ENCODE measurements around the gene MYDGF. TPM values are rescaled to one million over a fixed set of nuclear protein-coding genes. Genes with fewer than 3 reads are reported as not detected.

MYDGF gene
- total RNA-seq, 4 donors from 2014 or later, result 17.5 to 43.6 (median 28.3) TPM

DNA sequence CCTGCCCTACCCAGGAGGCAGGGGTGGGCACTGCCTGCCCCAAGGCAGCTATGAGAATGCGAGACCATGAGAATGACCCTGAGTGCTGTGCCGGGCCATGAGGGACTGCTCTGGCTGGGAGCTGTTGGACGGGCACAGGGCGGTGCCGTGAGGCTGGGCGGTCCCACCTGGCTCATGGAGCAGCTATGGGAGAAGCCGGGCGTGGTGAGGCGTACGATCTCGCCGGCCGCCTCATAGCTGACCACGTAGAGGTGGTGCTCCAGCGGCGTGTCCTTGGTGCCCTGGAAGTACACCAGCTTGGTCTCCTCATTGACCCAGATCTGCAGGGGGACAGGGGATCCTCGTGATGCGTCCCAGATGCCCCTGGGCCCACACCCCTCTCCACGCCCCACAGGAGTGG, 19.3 kb upstream of the MYDGF start:
- Histone ChIP-seq H3K27ac (no peak overlapping the region), H3K36me3 (peaks cover 92% of the 10 kb centered on the region), H3K27me3 (no peaks in the 10 kb centered on the region), H3K9me3 (no peaks in the 10 kb centered on the region), H3K4me1 (peaks cover 27% of the 10 kb centered on the region), H3K4me3 (no peak overlapping the region)
- 89% methylated on average over 9 of the region's 19 CpGs for WGBS
- no peak for DNase-seq (ENCODE audit: low spot score in 2 of 2)
- TF ChIP-seq POLR2A (IDR thresholded peaks at IDR 0.05) (no peak), EP300 (IDR thresholded peaks at IDR 0.05) (no peak), POLR2AphosphoS5 (IDR thresholded peaks at IDR 0.05) (no peak)
- TF ChIP-seq, protein P1, sequence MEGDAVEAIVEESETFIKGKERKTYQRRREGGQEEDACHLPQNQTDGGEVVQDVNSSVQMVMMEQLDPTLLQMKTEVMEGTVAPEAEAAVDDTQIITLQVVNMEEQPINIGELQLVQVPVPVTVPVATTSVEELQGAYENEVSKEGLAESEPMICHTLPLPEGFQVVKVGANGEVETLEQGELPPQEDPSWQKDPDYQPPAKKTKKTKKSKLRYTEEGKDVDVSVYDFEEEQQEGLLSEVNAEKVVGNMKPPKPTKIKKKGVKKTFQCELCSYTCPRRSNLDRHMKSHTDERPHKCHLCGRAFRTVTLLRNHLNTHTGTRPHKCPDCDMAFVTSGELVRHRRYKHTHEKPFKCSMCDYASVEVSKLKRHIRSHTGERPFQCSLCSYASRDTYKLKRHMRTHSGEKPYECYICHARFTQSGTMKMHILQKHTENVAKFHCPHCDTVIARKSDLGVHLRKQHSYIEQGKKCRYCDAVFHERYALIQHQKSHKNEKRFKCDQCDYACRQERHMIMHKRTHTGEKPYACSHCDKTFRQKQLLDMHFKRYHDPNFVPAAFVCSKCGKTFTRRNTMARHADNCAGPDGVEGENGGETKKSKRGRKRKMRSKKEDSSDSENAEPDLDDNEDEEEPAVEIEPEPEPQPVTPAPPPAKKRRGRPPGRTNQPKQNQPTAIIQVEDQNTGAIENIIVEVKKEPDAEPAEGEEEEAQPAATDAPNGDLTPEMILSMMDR (IDR thresholded peaks at IDR 0.05), result no peak

DNA sequence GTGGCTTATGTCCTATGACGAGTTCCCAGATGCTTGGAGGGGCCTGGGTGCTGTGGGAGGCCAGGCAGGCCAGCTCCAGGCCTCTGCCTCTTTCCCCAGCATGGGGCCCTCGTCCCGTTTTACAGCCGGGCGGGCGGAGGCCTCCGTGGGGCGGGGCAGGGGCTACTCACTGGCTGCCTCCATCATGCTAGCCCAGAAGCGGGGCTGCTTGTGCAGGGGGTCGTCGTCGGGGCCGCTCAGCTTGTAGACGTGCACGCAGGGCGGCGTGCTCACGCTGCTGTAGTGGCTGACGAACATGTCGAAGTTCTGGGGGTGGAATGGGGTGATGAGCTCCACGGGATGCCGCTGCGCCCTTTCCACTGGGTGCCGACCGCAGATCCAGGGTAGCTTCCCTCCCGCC, 18.4 kb upstream of the MYDGF start:
- WGBS, result 91% methylated on average over 17 of the region's 26 CpGs
- no peak for DNase-seq (ENCODE audit: low spot score in 2 of 2)
- H3K4me1 ChIP-seq, result peaks cover 19% of the 10 kb centered on the region
- H3K9me3 ChIP-seq, result no peaks in the 10 kb centered on the region
- no peaks in the 10 kb centered on the region for H3K27me3 ChIP-seq
- TF ChIP-seq POLR2A (IDR thresholded peaks at IDR 0.05), result no peak
- TF ChIP-seq, protein P1 (IDR thresholded peaks at IDR 0.05), result no peak
- H3K36me3 ChIP-seq, result peaks cover 92% of the 10 kb centered on the region
- no peak overlapping the region for H3K4me3 ChIP-seq
- H3K27ac ChIP-seq, result no peak overlapping the region

DNA sequence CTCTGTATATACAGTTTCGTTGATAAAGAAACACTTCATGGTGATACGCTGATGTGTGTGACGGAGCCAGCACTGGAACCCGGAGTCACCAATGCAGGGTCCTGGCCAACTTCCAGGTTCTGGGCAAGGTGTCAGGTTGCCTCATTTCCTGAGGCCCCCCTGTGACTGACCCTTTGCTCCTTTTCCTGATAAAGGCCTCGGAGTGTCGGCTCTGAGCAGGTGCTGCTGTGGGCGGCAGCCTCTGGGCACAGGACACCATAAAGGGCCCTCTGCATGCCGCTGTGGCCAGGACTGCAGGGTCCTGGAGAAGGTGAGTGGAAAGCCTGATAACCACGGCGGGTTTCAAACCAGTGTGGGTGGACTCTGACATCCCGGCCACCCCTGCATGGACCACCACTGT, 17.3 kb upstream of the MYDGF start:
- Histone ChIP-seq H3K27ac (no peak overlapping the region), H3K4me1 (peaks cover 7% of the 10 kb centered on the region), H3K4me3 (no peak overlapping the region), H3K36me3 (peaks cover 92% of the 10 kb centered on the region), H3K27me3 (no peaks in the 10 kb centered on the region), H3K9me3 (no peaks in the 10 kb centered on the region)
- no peak for DNase-seq (ENCODE audit: low spot score in 2 of 2)
- 94% methylated on average over 5 of the region's 11 CpGs for WGBS
- TF ChIP-seq POLR2AphosphoS5 (IDR thresholded peaks at IDR 0.05) (no peak), POLR2A (IDR thresholded peaks at IDR 0.05) (no peak), EP300 (IDR thresholded peaks at IDR 0.05) (no peak)
- TF ChIP-seq, protein P1 (IDR thresholded peaks at IDR 0.05), result no peak

GRCh38 chr19:4686700-4687099, 16.6 kb upstream of the MYDGF start:
- no peak for DNase-seq (ENCODE audit: low spot score in 2 of 2)
- TF ChIP-seq EP300 (IDR thresholded peaks at IDR 0.05), result no peak
- TF ChIP-seq POLR2AphosphoS5 (IDR thresholded peaks at IDR 0.05), result no peak
- no peak for TF ChIP-seq POLR2A (IDR thresholded peaks at IDR 0.05)
- TF ChIP-seq, protein P1 (IDR thresholded peaks at IDR 0.05), result no peak
- H3K36me3 ChIP-seq, result peaks cover 94% of the 10 kb centered on the region
- H3K27ac ChIP-seq, result no peak overlapping the region
- H3K27me3 ChIP-seq, result no peaks in the 10 kb centered on the region
- WGBS, result 90% methylated on average over 9 of the region's 10 CpGs
- no peak overlapping the region for H3K4me3 ChIP-seq
- H3K9me3 ChIP-seq, result no peaks in the 10 kb centered on the region
- peaks cover under 1% of the 10 kb centered on the region for H3K4me1 ChIP-seq

DNA sequence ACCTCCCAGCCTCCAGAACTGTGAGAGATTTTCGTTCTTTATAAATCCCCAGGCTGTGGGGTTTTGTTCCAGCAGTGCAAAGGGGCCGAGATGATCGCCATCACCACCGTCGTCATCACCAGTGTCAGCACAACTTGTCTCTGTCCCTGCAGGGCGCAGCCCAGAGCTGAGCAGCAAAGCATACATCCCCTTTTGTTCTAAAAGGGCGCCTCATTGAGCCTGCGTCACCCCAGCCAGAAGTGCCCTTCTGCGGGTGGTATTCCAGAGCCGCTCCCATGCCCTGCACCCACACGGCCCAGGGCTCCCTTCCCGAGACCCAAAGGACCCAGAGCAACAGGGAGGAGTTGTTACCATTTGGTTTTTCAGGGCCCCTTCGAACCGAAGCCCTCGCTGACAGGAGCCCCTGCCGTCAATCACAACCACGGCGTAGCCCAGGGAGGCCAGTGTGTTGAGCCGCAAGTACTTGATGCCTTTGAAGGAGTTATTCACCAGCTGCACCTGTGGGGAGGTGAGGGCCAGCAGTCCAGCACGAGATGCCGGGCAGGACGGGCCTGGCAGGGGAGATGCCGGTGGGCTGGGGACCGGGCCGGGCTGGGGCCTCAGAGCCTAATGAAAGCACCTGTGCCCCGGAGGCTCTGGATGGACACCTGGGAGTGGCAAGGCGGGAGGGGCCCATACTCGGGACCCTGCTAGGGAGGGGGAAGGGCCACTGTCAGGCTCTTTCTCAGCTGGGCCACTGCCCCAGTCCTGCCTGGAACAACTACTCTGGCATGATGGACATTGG, 14.4 kb upstream of the MYDGF start:
- Histone ChIP-seq H3K27ac (no peak overlapping the region), H3K27me3 (no peaks in the 10 kb centered on the region), H3K4me1 (no peaks in the 10 kb centered on the region), H3K4me3 (no peak overlapping the region), H3K36me3 (peaks cover 95% of the 10 kb centered on the region), H3K9me3 (no peaks in the 10 kb centered on the region)
- no peak for TF ChIP-seq EP300 (IDR thresholded peaks at IDR 0.05)
- no peak for DNase-seq (ENCODE audit: low spot score in 2 of 2)
- 85% methylated on average over 18 of the region's 28 CpGs for WGBS

All from suprapubic skin (tissue), 4 donors.